Esophagus muscularis mucosa (tissue), 3 donors: Measurements from ENCODE around the gene AATF.

Experiments
- CTCF ChIP-seq, 3 experiments: fragments of 200-600 bp in 2 of 3; fragments of 450-650 bp in 1 of 3; sonication (generic) in 2 of 3; IDR thresholded peaks; one replicate each; pipeline ENCODE4 v1.5.1; 2017 to 2019; ENCODE audit warnings: antibody characterized with exemption in 3 of 3, mild to moderate bottlenecking in 2 of 3, moderate library complexity in 1 of 3
- POLR2A ChIP-seq: fragments of 450-650 bp; IDR thresholded peaks from one replicate; pipeline ENCODE4 v1.6.1; 2017; ENCODE audit warnings: antibody characterized with exemption, moderate library complexity, mild to moderate bottlenecking, low read depth

- TF ChIP-seq POLR2A (no peak), CTCF (IDR thresholded peaks at IDR 0.05) (no peak)
Measured at GRCh38 chr17:37082311-37082860, 133.6 kb downstream of the AATF start.
